HG03108 (cell line): ENCODE data around the gene STK39.
A peak's percentile ranks its signal among the peaks of the same experiment; 100 is the strongest.

ENCODE experiments used
- ATAC-seq: cut with Tn5 transposase; IDR thresholded peaks from one replicate; pipeline ENCODE4 v1.9.1; 2021; ENCODE audit warnings: moderate library complexity; ENCODE audit not compliant: unreplicated experiment

Gene STK39

GRCh38 chr2:168056242-168056787 lies 191.1 kb downstream of the STK39 start:
- ATAC-seq, result no peak

DNA sequence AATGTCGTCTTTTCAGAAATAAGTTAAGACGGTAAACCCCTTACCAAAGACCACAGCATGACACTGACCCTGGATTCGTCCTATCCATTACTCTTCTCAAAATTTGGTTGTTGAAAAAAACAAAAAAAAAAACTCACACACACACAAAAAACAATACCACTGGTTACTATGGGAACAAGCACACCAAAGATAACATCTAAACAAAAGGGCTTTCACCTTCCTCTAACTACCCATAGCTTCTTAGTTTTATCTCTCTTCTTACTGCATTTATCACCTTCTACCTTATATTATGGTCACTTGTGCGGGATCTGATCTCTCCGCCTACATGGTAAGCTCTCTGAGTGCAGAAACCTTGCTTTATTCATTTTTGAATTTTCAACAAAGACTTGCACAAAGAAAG lies 192.7 kb downstream of the STK39 start:
- no peak for ATAC-seq

DNA sequence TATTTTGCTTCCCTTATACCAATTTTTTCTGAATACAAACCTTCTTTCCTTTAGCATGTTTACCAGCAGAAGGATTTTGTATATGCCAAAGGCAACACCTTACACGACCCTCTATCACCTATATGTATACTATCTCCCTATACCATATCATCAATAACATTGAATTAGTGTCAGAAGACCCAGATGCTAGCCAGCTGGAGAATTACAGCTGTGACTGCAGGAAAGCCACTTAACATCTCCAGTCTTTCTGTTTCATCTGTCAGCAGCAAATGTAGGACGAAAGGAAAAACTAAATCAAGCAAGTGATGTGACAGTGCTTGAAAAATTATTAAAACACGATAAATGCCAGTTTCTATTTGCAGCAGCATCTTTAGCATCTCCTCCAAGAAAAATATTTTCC lies 193.7 kb downstream of the STK39 start:
- ATAC-seq, result no peak

- ATAC-seq, result no peak
Measured at GRCh38 chr2:168052773-168053172, 194.6 kb downstream of the STK39 start.

DNA sequence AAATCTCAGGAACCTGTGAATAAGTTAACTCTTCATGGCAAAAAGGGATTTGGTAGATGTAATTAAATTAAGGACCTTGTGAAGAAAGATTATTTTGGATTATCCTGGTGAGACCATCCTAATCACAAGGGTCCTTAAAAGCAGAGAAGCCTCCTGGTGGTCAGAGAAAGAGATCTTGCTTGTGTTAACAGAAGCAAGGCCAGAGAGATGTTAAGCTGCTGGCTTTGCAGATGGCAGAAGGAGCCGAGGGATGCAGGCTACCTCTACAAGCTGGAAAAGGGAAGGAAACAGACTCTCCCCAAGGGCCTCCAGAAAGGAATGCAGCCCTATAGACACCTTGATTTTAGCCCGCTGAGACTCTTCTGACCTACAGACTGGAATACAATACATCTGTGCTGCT lies 197.0 kb downstream of the STK39 start:
- ATAC-seq, result no peak

DNA sequence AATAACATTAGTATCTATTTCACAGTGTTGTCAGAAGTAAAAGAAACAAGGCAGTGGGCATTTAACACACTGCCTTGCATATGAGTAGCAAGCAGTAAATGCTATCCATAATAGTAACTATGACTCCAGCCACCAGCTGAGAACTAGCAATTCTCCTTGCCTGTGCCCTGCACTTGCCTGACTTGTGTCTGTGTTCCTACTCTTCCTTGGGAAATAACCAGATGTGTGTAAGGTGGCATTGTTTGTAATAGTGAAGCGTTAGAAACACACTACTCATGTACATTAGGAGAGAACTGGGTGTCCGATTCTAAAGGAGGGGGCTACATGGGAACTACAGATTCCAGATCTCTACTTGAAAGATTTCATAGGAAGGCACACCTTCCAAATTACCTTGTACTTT lies 197.8 kb downstream of the STK39 start:
- no peak for ATAC-seq

GRCh38 chr2:168047091-168047690 lies 200.2 kb downstream of the STK39 start:
- no peak for ATAC-seq

DNA sequence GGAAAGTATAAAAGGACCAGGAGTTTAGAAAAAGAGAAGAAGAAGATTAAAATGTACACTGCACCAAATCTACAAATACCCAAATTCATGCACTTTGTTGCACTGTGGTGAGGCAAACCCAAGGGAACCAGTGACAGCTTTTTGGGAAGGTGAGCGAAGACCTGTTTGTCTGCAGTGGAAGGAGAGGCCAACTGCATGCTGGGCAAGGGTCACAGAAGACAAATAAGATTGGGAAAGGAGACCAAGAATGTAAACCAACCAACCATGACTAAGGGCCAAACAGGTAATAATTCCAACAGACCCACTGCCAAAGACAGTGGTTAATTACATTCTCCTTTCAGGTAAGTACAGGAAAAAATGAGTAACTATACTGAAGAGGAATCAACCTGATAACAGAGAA lies 202.8 kb downstream of the STK39 start:
- ATAC-seq, result no peak

DNA sequence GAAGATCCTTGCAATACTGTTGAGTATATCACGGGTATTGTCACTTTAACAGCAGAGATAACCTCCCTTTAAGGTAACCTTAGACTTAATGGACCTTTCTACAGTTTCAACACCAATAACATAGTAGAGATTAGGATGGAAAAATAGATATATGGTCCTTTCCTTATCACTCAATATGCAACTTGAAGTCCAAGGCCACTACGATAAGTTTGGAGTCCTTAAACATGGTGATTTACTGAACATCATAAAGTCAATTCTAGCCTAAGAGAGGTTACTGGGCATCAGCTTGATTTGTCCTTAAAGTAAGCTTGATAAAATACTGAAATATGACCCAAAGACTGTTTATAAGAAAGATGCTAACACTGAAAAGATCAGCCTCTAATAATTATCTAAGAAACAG lies 203.2 kb downstream of the STK39 start:
- no peak for ATAC-seq

- ATAC-seq, result peak; percentile 98
Measured at GRCh38 chr2:168042127-168042824, 205.1 kb downstream of the STK39 start.

- ATAC-seq, result no peak
Measured at GRCh38 chr2:168039881-168040280, 207.5 kb downstream of the STK39 start.

DNA sequence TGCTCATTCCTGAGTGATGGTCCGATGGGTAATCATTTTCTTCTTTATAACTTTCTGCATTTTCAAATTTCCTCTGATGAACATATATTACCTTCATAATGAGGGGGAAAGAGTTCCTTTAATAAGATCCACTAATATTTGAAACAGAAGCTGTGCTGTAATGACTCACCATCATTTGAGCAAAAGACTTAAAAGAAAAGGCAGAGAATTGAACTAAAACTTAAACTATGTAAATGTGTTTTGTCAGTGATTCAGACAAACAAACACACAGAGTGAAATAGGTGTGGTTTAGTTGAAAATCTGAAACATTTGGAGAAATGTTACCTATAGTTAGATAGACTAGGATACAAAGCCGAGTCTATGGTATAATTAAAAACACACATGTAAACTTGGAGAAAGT lies 209.6 kb downstream of the STK39 start:
- no peak for ATAC-seq

- peak; percentile 46 for ATAC-seq
Measured at GRCh38 chr2:168035458-168035857, 211.9 kb downstream of the STK39 start.

GRCh38 chr2:168034616-168035015 lies 212.8 kb downstream of the STK39 start:
- no peak for ATAC-seq

GRCh38 chr2:168033966-168034365 lies 213.4 kb downstream of the STK39 start:
- ATAC-seq, result no peak

DNA sequence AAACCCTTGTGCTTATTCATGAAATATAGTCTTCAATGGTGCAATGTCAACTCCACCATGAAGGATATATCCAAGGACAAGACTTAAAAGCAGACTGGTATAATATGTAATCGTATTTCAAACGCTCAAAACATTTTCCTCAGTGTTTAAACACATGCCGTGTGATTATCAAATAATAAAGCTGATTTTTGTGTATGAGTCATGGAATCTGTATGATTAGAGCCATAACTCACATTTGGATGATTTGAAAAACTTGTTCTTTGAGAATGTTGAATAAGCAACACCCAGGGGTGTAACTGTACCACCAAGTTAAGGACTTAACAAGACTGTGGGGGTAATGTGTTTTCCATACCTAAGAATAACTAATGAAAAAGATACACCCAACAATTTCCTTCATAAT lies 215.3 kb downstream of the STK39 start:
- ATAC-seq, result no peak

DNA sequence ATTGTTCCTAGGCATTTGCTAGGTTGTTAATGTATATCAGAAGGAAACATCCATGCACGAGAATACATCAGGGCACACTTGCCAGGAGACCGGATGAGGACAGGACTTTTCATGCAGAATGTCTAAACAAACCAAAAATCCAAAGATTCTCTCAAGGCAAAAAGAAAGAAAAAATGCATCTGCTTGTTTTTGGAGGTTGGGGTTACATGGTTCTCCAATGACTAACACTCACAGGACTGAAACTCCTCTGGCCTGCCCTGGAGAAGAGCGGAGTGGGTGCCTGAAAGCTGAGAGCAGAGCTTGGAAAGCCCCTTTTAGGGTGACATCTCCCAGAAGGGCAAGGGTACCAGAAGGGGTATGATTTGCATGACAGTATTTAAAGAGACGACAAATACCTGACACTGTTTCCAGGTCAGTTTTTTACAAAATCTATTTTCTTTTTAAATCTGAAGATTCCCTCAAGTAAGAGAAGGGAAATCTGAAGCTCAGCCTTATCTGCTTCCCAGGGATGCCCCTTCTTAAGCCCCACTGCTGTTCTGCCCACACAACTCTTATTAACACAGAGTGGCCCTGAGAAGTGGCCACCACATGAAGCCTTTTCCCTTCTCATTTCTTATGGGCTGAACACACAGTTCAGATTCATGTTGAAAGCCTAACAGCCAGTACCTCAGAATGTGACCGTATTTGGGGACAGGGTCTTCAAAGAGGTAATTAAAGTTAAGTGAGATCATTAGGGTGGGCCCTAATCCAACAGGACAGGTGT lies 216.4 kb downstream of the STK39 start:
- peak; percentile 90 for ATAC-seq

DNA sequence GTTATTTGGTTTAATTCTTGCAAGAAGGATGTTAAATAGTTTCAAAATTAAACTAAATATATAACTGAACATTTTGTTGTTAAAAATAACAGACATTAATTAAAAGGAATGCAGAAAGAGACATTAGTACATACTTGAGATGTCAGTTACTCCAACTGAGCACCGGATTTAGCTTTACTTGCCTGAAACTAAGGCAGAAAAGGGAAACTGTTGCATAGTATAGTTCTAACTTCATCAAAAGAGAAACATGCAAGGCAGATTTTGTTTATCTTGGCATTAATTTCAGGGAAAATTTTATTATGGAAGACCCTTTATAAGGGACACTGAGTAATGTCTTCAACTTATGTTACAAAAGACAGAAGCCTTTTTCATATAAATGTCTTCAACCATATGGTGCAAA lies 218.3 kb downstream of the STK39 start:
- ATAC-seq, result no peak

- no peak for ATAC-seq
Measured at GRCh38 chr2:168028362-168028761, 219.0 kb downstream of the STK39 start.

- ATAC-seq, result no peak
Measured at GRCh38 chr2:168025487-168026202, 221.8 kb downstream of the STK39 start.

- no peak for ATAC-seq
Measured at GRCh38 chr2:168024459-168024858, 222.9 kb downstream of the STK39 start.
